ENCODE results near the gene NIM1K.

GRCh38 chr5:43296835-43297234 lies 104.8 kb downstream of the NIM1K start:
- no peak for TF ChIP-seq CTCF (IDR thresholded peaks at IDR 0.05)
- no peak for TF ChIP-seq POLR2A (IDR thresholded peaks at IDR 0.05)

Measured in Peyer's patch (tissue), 4 donors.